HCT116 (cell line): Measurements from ENCODE around the gene FYCO1. TPM values are rescaled to one million over a fixed set of nuclear protein-coding genes. Genes with fewer than 3 reads are reported as not detected.

Source experiments
- ATAC-seq: fragments of 200-7000 bp; cut with Tn5 transposase; 2 replicates; pipeline ENCODE4 v1.9.1; 2020; ENCODE audit warnings: mild to moderate bottlenecking, moderate library complexity
- BruUV-seq: library from RNA; stranded (reverse); fragments of 400-500 nt; replicated peaks from 2 replicates; lab custom pipeline; 2021; lab: Mats Ljungman, UMichigan
- CTCF ChIA-PET: fragments of 300-600 bp; sonication (Branson Sonifier 250); formaldehyde crosslinking; loops from one replicate; lab custom pipeline; 2021; ENCODE audit warnings: antibody characterized with exemption; lab: Charles Lee
- POLR2A ChIA-PET: fragments of 300-600, 350-600 bp; sonication (Branson Sonifier 250); formaldehyde crosslinking; loops from one replicate; lab custom pipeline; 2021; ENCODE audit warnings: antibody characterized with exemption; lab: Charles Lee
- RAD21 ChIA-PET, 2 experiments: fragments of 300-600 bp; sonication (Branson Sonifier 250); formaldehyde crosslinking; loops; one replicate each; lab custom pipeline; 2023; ENCODE audit warnings: low total read pairs in 2 of 2; ENCODE audit not compliant: uncharacterized antibody in 2 of 2, unreplicated experiment in 2 of 2, low non-redundant PET in 1 of 2; lab: Charles Lee
- DNase-seq: peaks from one replicate; pipeline ENCODE4 v3.0.0-alpha.2; 2010; ENCODE audit warnings: low read depth, low spot score
- H2AFZ ChIP-seq: fragments of 200-600 bp; shearing (Covaris generic), sonication (generic); 2 replicates; pipeline ENCODE4 v1.6.1; 2017; ENCODE audit warnings: low read depth, mixed run types, mixed read lengths, antibody characterized with exemption, low read length; ENCODE audit not compliant: poor library complexity, severe bottlenecking
- H3K27ac ChIP-seq: 2 replicates; pipeline ENCODE4 v1.5.1; 2012; ENCODE audit warnings: low read depth, low read length
- H3K27me3 ChIP-seq: fragments of 200-600 bp; sonication (generic); 2 replicates; pipeline ENCODE4 v1.6.1; 2016; ENCODE audit warnings: mixed run types, low read length, mixed read lengths; ENCODE audit not compliant: insufficient read depth
- H3K36me3 ChIP-seq, 2 experiments: fragments of 200-500 bp in 1 of 2; fragments of 200-600 bp in 1 of 2; sonication (Bioruptor generic) in 1 of 2; sonication (generic) in 1 of 2; 2 replicates each; pipeline versions ENCODE4 v1.5.1 to v1.6.1; 2014 to 2016; ENCODE audit warnings: low read length in 2 of 2, inconsistent platforms in 1 of 2, mixed read lengths in 1 of 2, mixed run types in 1 of 2; ENCODE audit not compliant: insufficient read depth in 2 of 2, control insufficient read depth in 1 of 2
- H3K4me1 ChIP-seq, 2 experiments: fragments of 200-600 bp in 1 of 2; sonication (generic) in 1 of 2; 2 replicates each; pipeline versions ENCODE4 v1.5.1 to v1.6.1; 2012 to 2017; ENCODE audit warnings: low read length in 2 of 2, inconsistent platforms in 1 of 2, mild to moderate bottlenecking in 1 of 2, mixed read lengths in 1 of 2, mixed run types in 1 of 2, moderate library complexity in 1 of 2; ENCODE audit not compliant: insufficient read depth in 2 of 2, control insufficient read depth in 1 of 2
- H3K4me2 ChIP-seq: fragments of 200-600 bp; sonication (generic); 2 replicates; pipeline ENCODE4 v1.6.1; 2017; ENCODE audit warnings: mixed run types, low read length, mixed read lengths
- H3K4me3 ChIP-seq, 2 experiments: fragments of 200-600 bp in 1 of 2; sonication (generic) in 1 of 2; replicated peaks in 1 of 2; 2 replicates each; pipeline ENCODE4 v1.5.1; 2011 to 2016; ENCODE audit warnings: low read length in 2 of 2, control low read depth in 1 of 2, low read depth in 1 of 2, mild to moderate bottlenecking in 1 of 2, mixed read lengths in 1 of 2, mixed run types in 1 of 2
- H3K79me2 ChIP-seq: fragments of 200-600 bp; sonication (generic); 2 replicates; pipeline ENCODE4 v1.6.1; 2017; ENCODE audit warnings: mild to moderate bottlenecking, mixed run types, low read length, moderate library complexity, mixed read lengths; ENCODE audit not compliant: insufficient read depth
- H3K9ac ChIP-seq: fragments of 200-600 bp; sonication (generic); 2 replicates; pipeline ENCODE4 v1.6.1; 2016; ENCODE audit warnings: low read length, mixed read lengths
- H3K9me2 ChIP-seq: fragments of 200-600 bp; sonication (generic), shearing (Covaris generic); 2 replicates; pipeline ENCODE4 v1.6.1; 2017; ENCODE audit warnings: mixed run types, mild to moderate bottlenecking, moderate library complexity; ENCODE audit not compliant: insufficient read depth
- H3K9me3 ChIP-seq, 2 experiments: fragments of 200-500 bp in 1 of 2; fragments of 200-600 bp in 1 of 2; sonication (Bioruptor generic) in 1 of 2; sonication (generic) in 1 of 2; 2 replicates each; pipeline ENCODE4 v1.6.1; 2014 to 2017; ENCODE audit warnings: low read length in 2 of 2, mixed read lengths in 2 of 2, inconsistent platforms in 1 of 2, low read depth in 1 of 2, mild to moderate bottlenecking in 1 of 2, mixed run types in 1 of 2, moderate library complexity in 1 of 2; ENCODE audit not compliant: control insufficient read depth in 1 of 2, insufficient read depth in 1 of 2
- H4K20me1 ChIP-seq: fragments of 200-600 bp; sonication (generic), shearing (Covaris generic); 2 replicates; pipeline ENCODE4 v1.6.1; 2017; ENCODE audit warnings: mixed run types, mild to moderate bottlenecking, moderate library complexity; ENCODE audit not compliant: insufficient read depth
- EGR1 ChIP-seq: IDR thresholded peaks from 2 replicates; pipeline ENCODE4 v1.6.1; 2012; ENCODE audit warnings: low read depth
- ELF1 ChIP-seq: IDR thresholded peaks from 2 replicates; pipeline ENCODE4 v1.6.1; 2012; ENCODE audit warnings: low read depth, borderline replicate concordance
- FOSL1 ChIP-seq: IDR thresholded peaks from 2 replicates; pipeline ENCODE4 v1.6.1; 2012; ENCODE audit warnings: low read depth
- JUND ChIP-seq: IDR thresholded peaks from 2 replicates; pipeline ENCODE4 v1.6.1; 2012
- POLR2A ChIP-seq: IDR thresholded peaks from 2 replicates; pipeline ENCODE4 v1.7.0; 2011; ENCODE audit warnings: borderline replicate concordance; ENCODE audit not compliant: insufficient read depth, insufficient read length; ENCODE audit errors: extremely low read depth
- REST ChIP-seq: IDR thresholded peaks from 2 replicates; pipeline ENCODE4 v1.6.1; 2012; ENCODE audit warnings: low read depth
- SRF ChIP-seq: IDR thresholded peaks from 2 replicates; pipeline ENCODE4 v1.6.1; 2012; ENCODE audit warnings: low read depth
- YY1 ChIP-seq: IDR thresholded peaks from 2 replicates; pipeline ENCODE4 v1.6.1; 2011; ENCODE audit warnings: low read length, low read depth, moderate library complexity, mild to moderate bottlenecking; ENCODE audit not compliant: insufficient replicate concordance; ENCODE audit errors: extremely low read depth
- ZBTB33 ChIP-seq: IDR thresholded peaks from 2 replicates; pipeline ENCODE4 v1.6.1; 2011; ENCODE audit warnings: mild to moderate bottlenecking, low read length, moderate library complexity; ENCODE audit not compliant: insufficient replicate concordance; ENCODE audit errors: extremely low read depth
- ZNF274 ChIP-seq: fragments of 200-500 bp; sonication (Bioruptor generic); IDR thresholded peaks from 2 replicates; pipeline ENCODE4 v1.6.1; 2014; ENCODE audit warnings: mild to moderate bottlenecking, low read depth, low read length, inconsistent platforms
- intact Hi-C: fragments of 100-400 bp; cut with micrococcal nuclease; formaldehyde crosslinking; loops from 2 replicates; pipeline ENCODE4 v1.10.0; 2022
- total RNA-seq: library from RNA; stranded (reverse); gene quantifications from one replicate; pipeline ENCODE4 v1.2.1, GENCODE V29; 2021; ENCODE audit not compliant: unreplicated experiment

Gene FYCO1
- total RNA-seq, 1 experiment from 2014 or later = 15.8 TPM

DNA sequence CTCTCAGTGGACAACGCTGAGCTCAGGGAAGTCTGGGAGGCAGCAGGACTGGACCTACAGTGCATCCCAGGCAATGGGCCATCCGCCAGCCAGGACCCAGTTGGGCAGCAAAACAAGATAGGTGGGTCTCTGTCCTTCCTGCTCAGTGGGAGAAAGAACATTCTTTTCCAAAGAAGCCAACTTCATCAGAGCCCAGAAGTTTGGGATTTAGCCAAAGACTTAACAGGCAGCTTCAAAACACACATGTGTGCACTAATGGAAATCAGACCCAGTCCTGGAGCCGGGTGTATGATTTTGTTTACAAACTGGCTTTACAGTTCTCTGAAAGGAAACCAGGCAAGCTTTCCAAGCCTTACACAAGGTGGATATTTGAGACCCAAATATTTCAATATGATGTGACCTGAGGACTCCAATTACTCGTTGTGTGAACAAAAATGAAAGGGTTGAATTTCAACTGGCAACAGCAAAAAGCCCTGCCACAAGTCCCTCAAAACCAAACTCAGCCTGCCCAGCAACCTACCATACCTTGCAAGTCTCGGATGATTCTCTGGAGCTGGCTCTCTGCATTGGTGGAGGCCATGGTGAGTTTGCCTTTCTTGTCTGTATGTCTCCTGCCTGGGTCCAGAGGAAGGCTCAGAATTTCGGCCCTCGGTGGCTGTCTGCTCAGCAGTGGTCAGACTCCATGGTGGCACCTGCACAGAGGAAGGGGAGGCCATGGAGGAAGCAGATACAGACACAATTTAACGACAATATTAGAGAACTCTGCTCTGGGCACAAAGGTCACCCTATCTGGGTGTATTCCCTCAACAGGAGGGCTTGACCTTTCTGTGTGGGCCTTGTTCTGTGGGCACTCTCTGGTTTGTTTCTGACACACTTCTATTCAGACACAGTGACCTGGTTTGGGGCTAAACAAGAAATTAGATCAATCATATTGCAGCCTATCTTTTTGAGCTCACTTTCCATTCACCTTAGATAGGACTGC lies 11.0 kb downstream of the FYCO1 start:
- Histone ChIP-seq H3K36me3 (peaks cover 19 to 23% of the 10 kb centered on the region in 2 experiments; a peak in 3 of 4 replicates), H3K9me2 (no peaks in the 10 kb centered on the region), H4K20me1 (no peaks in the 10 kb centered on the region), H3K27me3 (no peaks in the 10 kb centered on the region), H3K4me2 (no peak overlapping the region), H3K27ac (no peak overlapping the region), H3K79me2 (peaks cover 31% of the 10 kb centered on the region), H3K9ac (no peak overlapping the region), H3K9me3 (no peaks in the 10 kb centered on the region), H3K4me3 (no peak overlapping the region), H2AFZ (no peak overlapping the region), H3K4me1 (peaks cover 0 to 17% of the 10 kb centered on the region in 2 experiments; a peak in 2 of 4 replicates)
- no TSS peak for BruUV-seq
- DNase-seq (no peak), ATAC-seq (no peak)
- ChIA-PET RAD21 (no interaction called here), CTCF (interaction anchor here (1.5 kb wide), 1 partner anchor 46 kb away, joined by 4 read pairs; no protein-coding TSS in a partner anchor), POLR2A (no interaction called here)
- intact Hi-C loops = no loop called here
- no peak for TF ChIP-seq SRF
- TF ChIP-seq ZNF274 = no peak
- TF ChIP-seq EGR1 = no peak
- no peak for TF ChIP-seq YY1
- no peak for TF ChIP-seq REST
- TF ChIP-seq ZBTB33 = no peak
- no peak for TF ChIP-seq POLR2A
- TF ChIP-seq JUND = no peak
- no peak for TF ChIP-seq FOSL1
- no peak for TF ChIP-seq ELF1
- TF ChIP-seq, all 23 proteins: peak for 0
